ENCODE results near the gene KRT73.

DNA sequence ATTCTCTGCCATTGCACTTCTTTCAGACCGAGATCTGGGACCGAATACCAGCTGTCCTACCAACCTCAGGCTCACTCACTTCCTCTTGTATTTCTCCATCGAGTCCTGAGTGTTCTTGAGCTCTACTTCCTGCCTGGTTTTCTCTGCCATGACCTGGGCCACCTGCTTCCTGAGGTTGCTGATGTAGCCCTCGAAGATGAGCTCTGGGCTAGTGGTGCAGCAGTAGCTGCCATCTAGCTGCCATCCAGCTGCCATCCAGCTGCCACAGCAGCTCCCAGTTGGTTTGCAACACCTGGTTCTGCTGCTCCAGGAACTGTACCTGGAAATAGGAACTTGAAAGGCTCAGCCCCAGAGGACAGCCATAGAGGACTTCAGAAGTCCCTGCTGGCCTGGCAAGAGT, 15.0 kb upstream of the KRT73 start:
- TF ChIP-seq POLR2A (IDR thresholded peaks at IDR 0.05) (no peak), EP300 (IDR thresholded peaks at IDR 0.05) (no peak), POLR2AphosphoS5 (IDR thresholded peaks at IDR 0.05) (no peak)
- TF ChIP-seq, protein P1, sequence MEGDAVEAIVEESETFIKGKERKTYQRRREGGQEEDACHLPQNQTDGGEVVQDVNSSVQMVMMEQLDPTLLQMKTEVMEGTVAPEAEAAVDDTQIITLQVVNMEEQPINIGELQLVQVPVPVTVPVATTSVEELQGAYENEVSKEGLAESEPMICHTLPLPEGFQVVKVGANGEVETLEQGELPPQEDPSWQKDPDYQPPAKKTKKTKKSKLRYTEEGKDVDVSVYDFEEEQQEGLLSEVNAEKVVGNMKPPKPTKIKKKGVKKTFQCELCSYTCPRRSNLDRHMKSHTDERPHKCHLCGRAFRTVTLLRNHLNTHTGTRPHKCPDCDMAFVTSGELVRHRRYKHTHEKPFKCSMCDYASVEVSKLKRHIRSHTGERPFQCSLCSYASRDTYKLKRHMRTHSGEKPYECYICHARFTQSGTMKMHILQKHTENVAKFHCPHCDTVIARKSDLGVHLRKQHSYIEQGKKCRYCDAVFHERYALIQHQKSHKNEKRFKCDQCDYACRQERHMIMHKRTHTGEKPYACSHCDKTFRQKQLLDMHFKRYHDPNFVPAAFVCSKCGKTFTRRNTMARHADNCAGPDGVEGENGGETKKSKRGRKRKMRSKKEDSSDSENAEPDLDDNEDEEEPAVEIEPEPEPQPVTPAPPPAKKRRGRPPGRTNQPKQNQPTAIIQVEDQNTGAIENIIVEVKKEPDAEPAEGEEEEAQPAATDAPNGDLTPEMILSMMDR (IDR thresholded peaks at IDR 0.05) = no peak
